ENCODE measurements around the gene TACR1.
"Not testable (repeated sequence)": the region's sequence is repeated elsewhere in the genome, so short reads cannot be mapped to it uniquely, and the experiment has no call there.

The TACR1 gene, protein sequence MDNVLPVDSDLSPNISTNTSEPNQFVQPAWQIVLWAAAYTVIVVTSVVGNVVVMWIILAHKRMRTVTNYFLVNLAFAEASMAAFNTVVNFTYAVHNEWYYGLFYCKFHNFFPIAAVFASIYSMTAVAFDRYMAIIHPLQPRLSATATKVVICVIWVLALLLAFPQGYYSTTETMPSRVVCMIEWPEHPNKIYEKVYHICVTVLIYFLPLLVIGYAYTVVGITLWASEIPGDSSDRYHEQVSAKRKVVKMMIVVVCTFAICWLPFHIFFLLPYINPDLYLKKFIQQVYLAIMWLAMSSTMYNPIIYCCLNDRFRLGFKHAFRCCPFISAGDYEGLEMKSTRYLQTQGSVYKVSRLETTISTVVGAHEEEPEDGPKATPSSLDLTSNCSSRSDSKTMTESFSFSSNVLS

DNA sequence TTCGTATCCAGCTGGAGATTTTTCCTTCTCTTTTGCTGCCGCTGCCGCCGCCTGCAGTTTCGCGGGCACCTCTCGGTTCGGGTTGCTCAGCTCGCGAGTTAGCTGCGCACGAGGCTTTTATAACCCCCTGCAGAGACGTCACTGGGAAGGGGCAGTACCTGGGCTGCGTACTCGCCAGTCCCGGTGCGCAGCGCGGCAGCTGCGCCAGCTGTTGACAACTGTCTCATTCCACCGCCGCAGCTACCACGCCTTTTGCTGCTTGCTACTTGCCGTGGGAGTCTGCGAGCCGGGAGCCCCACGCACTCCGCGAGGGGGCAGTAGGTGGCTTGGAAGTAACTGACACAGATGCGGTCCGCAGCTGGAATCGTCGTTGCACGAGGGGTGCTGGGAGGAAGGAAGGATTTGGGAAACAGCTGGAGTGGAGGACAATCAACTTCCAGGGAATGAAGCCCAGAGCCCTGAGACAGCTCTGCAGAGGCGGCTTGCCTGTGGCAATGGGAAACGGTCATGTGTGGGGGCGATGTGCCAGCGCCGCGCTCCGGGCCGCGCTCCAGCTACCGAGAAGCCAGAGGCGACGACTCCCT is at the start of gene TACR1:
TACR1 (minus strand) TSS at position 93 of the 584 bp plus-strand sequence. CDS start 586 bp downstream, outside the sequence.
- peak; percentile 14 to 28 for DNase-seq

DNA sequence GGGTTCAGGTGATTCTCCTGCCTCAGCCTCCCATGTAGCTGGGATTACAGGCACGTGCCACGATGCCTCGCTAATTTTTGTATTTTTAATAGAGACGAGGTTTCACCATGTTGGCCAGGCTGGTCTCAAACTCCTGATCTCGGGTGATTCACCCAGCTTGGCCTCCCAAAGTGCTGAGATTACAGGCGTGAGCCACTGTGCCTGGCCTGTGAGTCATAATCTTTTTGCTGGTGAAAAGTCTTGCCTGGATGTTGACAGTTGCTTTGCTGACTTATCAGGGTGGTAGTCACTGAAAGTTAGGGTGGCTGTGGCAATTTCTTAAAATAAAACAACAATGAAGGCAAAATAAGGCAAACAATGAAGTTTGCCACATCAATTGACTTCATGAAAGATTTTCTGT is 49.3 kb upstream of the TACR1 start:
- not testable (repeated sequence) for DNase-seq

DNA sequence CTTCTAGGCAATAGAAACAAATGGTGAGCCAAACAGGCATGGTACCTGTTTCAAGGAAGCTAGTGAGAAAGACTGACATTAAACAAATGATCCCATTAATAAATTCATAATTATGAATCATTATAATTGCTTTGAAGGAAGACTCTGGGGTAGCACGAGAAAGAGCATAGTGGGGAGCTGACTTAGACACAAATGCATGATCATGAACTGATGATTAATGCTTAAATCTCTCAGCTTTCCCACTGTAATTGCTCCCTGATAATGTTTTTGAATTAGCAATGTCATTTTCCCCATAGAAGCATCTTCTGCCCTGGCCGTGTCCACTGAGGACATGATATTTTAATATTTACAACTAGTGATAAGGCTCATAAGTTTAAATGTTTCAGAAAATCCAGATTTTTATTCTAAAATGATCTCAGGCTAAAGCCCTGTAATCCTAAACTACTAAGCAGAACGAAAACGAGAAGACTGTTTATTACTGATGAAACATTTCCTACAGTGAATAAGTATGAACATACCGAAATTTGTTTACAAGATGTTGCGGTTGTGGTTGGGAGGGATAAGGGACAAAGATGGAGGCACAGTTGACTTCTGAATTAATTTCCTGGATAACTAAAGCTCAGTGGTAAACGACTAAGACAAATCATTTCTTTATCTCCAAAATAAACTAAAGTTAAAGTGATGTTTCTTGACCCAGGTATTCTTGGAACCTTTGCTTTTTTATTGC is 47.3 kb upstream of the TACR1 start:
- DNase-seq, result no peak

DNA sequence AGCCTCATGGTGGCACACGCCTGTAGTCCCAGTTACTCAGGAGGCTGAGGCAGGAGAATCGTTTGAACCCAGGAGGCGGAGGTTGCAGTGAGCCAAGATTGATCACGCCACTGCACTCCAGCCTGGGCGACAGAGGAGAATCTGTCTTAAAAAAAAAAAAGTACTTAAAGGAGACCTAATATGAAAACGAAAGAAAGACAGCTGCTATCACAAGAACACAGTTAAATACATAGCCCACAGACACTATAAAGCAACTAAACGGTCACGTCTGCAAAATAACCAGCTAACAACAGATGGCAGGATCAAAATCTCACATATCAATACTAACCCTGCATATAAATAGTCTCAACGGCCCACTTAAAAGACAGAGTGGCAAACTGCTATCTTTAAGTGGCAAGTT is 43.9 kb upstream of the TACR1 start:
- no peak for DNase-seq

DNA sequence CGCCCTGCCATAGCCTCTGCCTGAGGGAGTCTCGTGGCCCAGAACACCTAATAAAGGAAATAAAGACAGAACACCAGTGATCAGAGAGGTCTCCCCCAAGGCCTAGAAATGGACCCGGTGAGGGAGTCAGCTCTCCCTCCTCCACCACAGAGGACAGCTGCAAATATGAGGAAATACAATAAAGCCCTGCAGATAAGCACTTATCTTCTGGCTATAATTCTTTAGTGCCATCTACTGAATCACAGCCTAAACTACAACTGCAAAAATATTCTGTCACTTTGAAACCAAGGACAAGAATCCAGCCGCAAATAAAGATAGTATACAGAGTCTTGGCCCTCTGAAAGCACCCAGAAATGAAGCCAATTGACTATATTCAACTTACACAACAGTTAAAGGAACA is 42.4 kb upstream of the TACR1 start:
- no peak for DNase-seq

DNA sequence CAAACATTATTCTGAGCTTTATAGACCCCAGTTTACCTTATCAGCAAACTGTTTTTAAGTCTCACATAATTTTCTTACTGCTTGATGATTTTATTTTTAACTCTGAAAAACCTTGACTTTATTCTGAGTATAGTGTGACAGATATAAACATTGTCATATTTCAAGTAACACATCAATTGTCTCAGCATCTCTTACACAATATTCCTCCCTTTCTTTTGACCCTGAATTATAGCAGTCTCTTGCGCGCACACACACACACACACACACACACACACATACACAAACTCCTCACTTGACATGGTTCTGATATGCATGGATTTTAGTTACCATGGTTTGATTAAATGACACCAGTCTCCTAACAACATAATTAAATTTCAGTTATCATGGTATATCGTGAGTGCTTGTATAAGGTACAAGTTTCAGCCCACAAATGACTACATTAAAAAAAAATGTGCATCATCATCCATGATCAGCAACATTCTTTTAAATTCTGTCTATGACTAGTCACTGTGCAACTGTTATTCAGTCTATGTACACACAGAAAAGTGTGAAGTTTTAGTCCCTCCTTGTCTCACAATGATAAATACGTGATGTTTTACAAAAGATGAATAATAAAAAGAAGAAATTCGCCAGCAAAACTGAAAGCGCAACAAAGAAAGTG is 39.5 kb upstream of the TACR1 start:
- DNase-seq, result no peak

DNA sequence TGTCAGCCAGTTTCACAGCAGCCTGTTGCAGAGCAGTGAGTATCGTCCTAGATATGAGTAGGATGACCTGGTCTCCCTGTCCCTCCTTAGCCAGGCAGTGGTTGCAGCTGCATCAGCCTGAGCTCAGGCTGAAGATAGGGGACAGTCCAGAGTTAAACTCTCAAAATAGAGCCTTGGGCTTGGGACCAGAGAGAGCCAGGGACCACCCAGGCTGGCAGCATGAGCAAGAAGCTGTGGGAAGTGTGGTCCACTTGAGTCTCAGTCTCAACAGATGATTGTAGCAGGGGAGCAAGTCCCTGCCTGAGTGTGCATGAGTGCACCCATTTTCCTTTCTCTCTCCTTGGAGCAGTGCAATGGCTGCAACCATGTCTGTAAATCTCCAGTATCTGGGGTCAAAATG is 38.0 kb upstream of the TACR1 start:
- DNase-seq, result no peak

DNA sequence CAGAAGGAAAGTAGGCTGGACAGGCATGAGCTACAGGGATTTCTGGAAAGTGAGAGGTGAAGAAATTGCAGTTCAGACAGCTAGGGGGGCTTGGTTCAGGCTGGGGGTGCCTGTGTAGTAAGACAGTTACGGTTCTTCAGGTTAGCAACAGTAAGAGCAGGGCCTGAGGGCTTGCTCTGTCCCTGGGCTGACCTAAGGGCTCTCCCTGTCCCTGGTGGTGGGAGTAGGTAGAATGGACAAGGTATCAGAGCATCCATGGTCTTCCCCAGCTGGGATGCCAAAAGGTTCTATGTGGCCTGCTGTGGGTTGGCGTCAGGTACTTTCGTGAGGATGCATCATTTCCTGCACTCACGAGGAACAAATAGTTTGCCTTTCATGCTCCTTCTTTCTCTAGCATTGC is 34.6 kb upstream of the TACR1 start:
- no peak for DNase-seq

DNA sequence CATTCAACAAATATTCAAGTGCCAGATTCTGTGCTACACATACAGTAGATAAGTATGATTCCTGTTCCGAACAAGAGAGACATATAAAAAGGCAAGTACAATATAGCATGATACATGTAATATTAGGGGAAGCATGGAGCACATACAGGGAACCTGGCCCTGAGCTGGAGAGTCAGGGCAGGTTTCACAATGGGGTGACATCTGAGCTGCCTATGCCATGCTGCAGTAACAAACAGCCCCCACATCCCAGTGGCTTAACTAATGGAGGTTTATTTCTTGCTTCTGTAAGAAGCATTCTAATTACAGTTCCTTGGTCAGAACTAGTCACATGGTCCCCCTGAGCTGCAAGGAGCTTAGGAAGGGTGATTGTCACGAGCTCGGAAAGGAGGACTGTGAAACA is 27.3 kb upstream of the TACR1 start:
- no peak for DNase-seq

DNA sequence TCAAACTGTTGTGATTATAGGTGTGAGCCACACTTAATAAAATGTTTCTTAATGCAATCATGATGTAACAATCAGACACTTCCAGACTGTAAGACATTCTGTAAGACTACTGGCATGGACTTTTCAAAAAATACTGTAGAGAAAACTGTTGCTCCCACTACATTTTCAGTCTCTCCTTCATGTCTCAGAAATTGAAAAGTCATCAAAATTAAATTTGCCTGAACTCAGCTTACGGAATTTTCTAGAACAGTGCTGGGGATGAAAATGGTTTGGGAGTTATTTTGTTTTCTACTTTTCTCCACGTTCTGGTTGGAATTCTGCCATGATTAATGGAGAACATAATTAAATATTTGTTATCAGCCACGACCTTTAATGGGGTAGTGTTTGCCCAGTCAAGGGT is 26.8 kb upstream of the TACR1 start:
- no peak for DNase-seq

DNA sequence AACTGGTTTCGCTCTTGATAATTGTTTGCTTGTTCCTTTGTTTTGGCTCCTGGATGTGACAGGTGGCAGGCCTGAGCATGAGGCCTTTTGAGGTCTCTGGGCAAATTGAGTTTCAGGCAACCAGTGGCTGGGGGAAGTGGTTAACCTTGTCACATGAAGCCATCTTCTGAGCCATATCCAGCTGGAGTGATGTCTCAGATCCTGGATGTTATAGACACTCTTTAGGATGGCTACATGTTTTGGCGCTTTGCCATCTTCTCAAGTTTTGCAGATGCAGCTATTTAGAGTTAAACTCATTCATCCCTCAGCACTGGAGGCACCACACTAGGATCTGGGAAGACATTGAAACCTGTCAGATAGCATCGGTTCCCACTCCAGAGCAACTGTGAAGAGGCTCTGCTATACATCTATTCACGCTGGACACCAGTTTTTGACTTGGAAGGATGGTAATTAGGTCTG is 25.3 kb upstream of the TACR1 start:
- DNase-seq, result no peak

DNA sequence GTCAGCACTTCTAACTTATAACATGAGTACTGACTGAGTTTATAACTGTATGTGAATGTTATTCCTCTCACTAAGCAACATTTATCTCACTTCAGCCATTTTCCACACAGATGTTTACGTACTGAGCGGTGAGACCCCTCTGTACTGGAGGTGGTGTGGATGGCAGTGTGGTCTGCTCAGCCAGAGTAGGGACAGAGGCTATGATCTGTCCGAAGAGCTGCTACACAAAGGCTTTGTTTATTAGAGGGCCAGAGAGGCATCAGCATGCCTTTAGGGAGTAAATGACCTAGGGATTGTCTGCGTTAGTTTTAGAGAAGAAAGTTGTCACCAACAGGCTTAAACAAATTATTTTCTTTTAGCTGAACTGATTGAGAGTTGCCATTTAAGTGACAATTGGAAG is 23.2 kb upstream of the TACR1 start:
- DNase-seq, result no peak

DNA sequence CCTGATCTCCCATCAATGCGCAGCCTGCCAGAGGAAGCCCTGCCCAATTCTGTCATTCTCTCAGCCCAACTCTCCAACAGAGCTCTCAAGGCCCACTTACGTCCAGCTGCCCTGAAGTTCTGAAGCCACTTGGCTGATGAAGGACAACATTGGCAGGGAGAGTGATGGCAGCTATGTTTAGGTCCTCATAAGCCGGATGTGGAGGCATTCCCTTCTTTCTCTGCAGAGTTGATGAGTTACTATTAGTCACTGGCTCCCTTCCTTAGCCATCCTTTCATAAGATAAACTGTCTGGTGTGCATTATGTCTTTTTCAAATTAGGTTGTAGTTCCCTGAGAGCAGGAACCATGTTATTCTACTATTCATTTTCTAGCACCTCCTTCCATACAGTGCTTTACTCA is 22.5 kb upstream of the TACR1 start:
- no peak for DNase-seq

DNA sequence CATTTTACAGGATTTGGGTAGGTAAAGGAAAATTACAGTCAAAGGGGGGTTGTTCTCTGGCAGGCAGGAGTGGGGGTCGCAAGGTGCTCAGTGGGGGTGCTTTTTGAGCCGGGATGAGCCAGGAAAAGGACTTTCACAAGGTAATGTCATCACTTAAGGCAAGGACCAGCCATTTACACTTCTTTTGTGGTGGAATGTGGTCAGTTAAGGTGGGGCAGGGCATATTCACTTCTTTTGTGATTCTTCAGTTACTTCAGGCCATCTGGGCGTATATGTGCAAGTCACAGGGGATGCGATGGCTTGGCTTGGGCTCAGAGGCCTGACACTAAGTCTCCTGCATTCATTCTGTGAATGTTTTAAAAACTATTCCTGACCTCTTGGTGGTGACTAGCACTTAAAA is 19.9 kb upstream of the TACR1 start:
- DNase-seq, result not testable (repeated sequence)

DNA sequence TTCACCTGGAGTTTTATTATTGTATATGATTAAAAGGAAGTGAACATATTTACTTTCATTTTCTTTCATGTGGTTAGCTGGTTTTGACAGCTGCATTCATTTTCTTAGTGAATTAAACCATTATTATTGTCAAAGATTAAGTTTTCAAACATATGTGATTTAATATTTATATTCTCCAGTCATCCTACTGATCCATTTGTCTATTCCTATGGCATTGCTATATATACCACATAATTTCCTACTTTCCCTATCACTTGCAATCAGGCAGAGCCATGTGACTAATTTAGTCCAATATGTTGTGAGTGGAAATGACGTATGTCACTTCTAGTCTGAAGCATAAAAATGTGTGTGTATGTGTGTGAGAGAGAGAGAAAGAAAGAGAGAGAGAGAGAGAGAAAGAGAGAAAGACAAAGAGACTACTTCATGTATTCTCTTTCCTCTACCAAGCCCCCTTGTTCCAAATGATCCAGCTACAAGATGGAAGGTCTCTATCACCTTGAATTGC is 12.0 kb upstream of the TACR1 start:
- no peak for DNase-seq

DNA sequence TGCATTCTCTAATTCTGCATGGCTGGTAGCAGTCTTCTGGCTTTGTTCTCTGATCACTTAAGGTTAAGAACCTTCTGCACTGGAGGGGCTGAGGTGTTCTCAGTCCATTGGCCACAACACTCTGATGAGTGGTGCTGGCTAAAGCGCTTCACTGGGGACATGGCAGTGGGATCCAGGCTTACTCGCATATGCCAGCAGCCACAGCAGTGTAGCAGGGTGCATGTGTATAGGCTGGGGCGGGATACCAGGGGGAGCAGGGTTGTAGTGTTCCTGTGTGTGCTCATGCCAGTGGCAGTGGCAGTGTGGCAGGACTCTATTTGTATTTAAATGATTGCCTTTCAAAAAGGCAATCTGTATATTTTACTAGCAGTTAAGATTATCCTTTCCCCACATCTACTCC is 11.1 kb upstream of the TACR1 start:
- DNase-seq, result no peak

DNA sequence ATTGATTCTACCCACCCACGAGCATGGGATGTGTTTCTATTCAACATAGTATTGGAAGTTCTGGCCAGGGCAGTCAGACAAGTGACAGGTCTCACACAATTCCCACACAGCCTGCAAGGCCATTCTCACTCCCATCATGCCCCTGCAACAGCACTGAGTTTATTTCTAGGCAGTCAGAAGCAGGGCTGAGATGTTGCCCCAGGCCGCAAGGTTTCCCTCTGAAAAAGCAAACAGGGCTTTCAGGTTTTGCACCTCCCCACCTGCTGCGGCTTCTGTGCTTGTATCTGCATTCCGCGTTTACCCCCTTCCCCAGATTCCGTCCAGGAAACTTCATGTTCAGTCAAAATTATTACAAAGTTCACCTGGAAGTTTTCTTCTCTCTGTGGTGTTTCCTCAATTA is 9.4 kb upstream of the TACR1 start:
- no peak for DNase-seq

DNA sequence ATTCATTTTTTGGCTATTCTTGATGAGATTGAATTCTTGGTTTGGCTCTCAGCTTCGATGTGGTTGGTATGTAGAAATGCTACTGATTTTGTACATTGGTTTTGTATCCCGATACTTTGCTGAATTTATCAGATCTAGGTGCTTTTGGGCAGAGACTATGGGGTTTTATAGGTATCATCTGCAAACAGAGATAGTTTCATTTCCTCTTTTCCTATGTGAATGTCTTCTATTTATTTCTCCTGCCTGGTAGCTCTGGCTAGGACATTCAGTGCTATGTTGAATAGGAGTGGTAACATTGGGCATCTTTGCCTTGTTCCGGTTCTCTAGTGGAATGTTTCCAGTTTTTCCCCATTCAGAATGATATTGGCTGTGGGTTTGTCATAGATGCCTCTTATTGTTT is 5.5 kb upstream of the TACR1 start:
- no peak for DNase-seq

DNA sequence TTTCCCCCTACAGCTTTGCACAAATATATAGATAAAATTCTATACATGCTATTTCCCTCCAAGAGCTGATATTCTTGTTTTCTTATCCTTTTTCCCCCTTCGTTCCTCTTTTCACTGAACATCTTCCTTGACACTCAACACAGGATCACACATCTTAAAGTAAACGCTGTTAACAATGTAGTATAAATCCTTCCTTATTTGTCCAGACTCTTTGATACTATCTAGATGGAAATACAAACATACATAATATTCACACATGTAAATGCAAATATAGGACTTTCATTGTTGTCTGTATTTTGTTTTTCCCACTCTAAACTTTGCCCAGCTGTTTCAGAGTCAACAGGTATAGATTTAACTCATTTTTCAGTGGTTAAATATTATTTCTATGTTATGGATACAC is 3.0 kb upstream of the TACR1 start:
- DNase-seq, result no peak

DNA sequence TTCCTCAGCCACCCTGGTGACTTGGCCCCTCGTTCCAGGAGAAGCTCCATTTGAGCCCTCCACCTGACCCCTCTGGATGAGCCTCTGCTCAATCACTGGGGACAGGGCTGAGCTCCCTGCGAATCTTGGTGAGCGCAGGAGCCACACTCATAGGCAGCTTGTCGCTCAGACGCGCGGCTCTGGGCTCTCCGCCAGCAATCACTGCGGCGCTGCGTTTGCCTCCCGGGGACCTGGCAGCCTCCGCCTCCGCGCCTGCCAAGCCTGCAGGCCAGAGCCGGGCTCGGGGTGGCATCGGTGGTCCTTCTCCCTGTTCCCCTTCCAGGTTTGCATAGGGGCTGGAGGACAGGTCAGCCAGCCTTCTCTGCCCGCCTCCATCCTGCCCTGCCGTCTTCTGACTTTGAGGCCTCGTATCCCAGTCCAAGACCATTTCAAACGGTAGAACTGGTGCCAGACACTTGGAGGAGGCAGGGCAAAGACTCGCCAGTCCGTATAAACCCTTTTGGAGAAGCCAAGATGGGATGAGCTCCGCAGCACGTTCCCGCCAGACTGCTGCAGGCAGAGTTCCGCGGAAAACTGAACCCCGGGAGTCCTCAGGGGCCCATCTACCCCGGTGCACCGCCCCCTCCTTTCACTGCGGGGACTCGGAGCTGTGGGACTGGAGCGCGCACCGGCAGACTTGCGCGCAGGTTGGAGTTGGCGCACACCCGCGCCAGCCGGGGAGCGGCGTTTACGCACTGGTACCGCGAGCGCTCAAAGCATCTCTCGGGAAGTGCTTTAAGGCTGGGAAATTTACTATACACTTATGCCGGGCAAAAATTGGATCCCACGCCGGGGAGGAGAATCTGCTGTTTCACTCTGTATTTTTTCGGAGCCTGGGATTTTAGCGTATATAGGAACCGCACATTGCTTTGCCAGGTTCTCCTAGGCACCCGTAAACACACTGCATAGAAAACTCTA is 1.1 kb upstream of the TACR1 start:
- no peak for DNase-seq

DNA sequence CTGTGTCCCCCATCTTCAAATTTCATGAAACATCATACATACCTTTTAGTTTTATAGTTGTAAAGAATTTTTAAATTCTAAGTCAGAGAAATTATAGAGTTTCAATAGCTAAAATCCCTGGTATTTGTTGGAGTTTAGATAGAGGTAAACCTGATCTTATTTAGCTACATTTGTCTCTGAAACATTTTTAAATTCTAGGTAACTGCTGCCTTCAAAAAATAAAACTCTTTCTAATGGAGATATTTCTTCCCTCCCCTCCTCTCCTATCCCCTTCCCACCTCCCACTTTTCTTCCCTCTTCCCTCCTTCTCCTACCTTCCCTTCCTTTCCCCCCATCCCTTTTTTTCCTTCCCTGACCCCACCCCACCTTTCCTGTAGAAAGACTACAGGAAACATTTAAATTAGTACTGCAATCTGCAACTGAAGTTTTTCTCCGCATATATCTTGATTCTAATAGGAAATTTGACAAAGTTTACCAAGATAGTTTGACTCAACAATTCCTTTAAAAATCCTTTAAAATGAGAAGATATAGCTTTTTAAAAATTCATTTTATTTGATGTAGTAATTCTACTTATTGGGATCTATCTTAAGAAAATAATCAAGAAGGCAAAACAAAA is 4.1 kb downstream of the TACR1 start:
- no peak for DNase-seq
